Vagina (tissue), 2 donors: ENCODE data around the gene BDP1. TPM values are rescaled to one million over a fixed set of nuclear protein-coding genes. Genes with fewer than 3 reads are reported as not detected.
"Not testable (repeated sequence)": the region's sequence is repeated elsewhere in the genome, so short reads cannot be mapped to it uniquely, and the experiment has no call there.

Source experiments
- DNase-seq, 2 donors: peaks; one replicate each; pipeline ENCODE4 v3.0.0-alpha.2; 2017; ENCODE audit errors: extremely low spot score in 2 of 2
- H3K27ac ChIP-seq: fragments of 200-600 bp; sonication (generic); one replicate; pipeline ENCODE4 v1.5.1; 2019
- H3K27me3 ChIP-seq: fragments of 200-600 bp; sonication (generic); one replicate; pipeline ENCODE4 v1.5.1; 2019
- H3K36me3 ChIP-seq, 2 donors: fragments of 200-600 bp; sonication (generic); one replicate each; pipeline ENCODE4 v1.5.1; 2017 to 2019
- H3K4me1 ChIP-seq: fragments of 200-600 bp; sonication (generic); one replicate; pipeline ENCODE4 v1.5.1; 2019
- H3K4me3 ChIP-seq, 2 donors: fragments of 200-600 bp; sonication (generic); 1 replicate in 1 of 2; 2 replicates in 1 of 2; pipeline ENCODE4 v1.5.1; 2016 to 2019
- H3K9me3 ChIP-seq: fragments of 200-600 bp; sonication (generic); one replicate; pipeline ENCODE4 v1.5.1; 2019
- CTCF ChIP-seq, 3 experiments: fragments of 450-650 bp in 2 of 3; fragments of 200-600 bp in 1 of 3; sonication (generic) in 1 of 3; IDR thresholded peaks; one replicate each; pipeline ENCODE4 v1.5.1; 2017 to 2019; ENCODE audit warnings: antibody characterized with exemption in 3 of 3, mild to moderate bottlenecking in 2 of 3, moderate library complexity in 2 of 3
- POLR2A ChIP-seq, 2 donors: fragments of 450-650 bp; IDR thresholded peaks; one replicate each; pipeline ENCODE4 v1.6.1; 2017; ENCODE audit warnings: antibody characterized with exemption in 2 of 2, mild to moderate bottlenecking in 2 of 2, moderate library complexity in 2 of 2
- POLR2AphosphoS5 ChIP-seq, 2 donors: sonication (generic); formaldehyde crosslinking; IDR thresholded peaks; one replicate each; pipeline ENCODE4 v1.9.0; 2017; ENCODE audit warnings: antibody characterized with exemption in 2 of 2, mild to moderate bottlenecking in 2 of 2, low read depth in 1 of 2; ENCODE audit not compliant: insufficient read depth in 1 of 2
- intact Hi-C: fragments of 100-400 bp; cut with DNase I; formaldehyde crosslinking; loops from one replicate; pipeline ENCODE4 v1.15.1; 2023
- total RNA-seq: library from RNA; depleted of rRNA; stranded (reverse); fragments of >200 nt; gene quantifications from one replicate; pipeline ENCODE4 v1.2.3, GENCODE V29; 2016

BDP1 gene
- total RNA-seq, 1 donor from 2014 or later: 35.4 TPM

- intact Hi-C loops: no loop called here
- Histone ChIP-seq H3K4me3 (no peak overlapping the region), H3K27ac (no peak overlapping the region), H3K4me1 (no peaks in the 10 kb centered on the region), H3K36me3 (peaks cover 0 to 73% of the 10 kb centered on the region in 2 donors), H3K9me3 (no peaks in the 10 kb centered on the region), H3K27me3 (no peaks in the 10 kb centered on the region)
- TF ChIP-seq POLR2A (IDR thresholded peaks at IDR 0.05): no peak
- no peak for TF ChIP-seq POLR2AphosphoS5 (IDR thresholded peaks at IDR 0.05; ENCODE audit: insufficient read depth in 1 of 2, low read depth in 1 of 2)
- TF ChIP-seq CTCF (IDR thresholded peaks at IDR 0.05): no peak
- DNase-seq: no peak
Measured at GRCh38 chr5:71503536-71503935, 48.1 kb downstream of the BDP1 start.

- no peak overlapping the region for H3K4me3 ChIP-seq
- no peak for TF ChIP-seq POLR2A (IDR thresholded peaks at IDR 0.05)
- no peak for TF ChIP-seq CTCF (IDR thresholded peaks at IDR 0.05)
- TF ChIP-seq POLR2AphosphoS5 (IDR thresholded peaks at IDR 0.05; ENCODE audit: insufficient read depth in 1 of 2, low read depth in 1 of 2): no peak
Measured at GRCh38 chr5:71522151-71522550, 66.7 kb downstream of the BDP1 start.

GRCh38 chr5:71525611-71526010 lies 70.2 kb downstream of the BDP1 start:
- H3K27ac ChIP-seq, intact Hi-C loops, H3K4me3 ChIP-seq, H3K4me1 ChIP-seq, H3K27me3 ChIP-seq, DNase-seq, H3K9me3 ChIP-seq: not testable (repeated sequence)
- peaks cover 0 to 34% of the 10 kb centered on the region in 2 donors for H3K36me3 ChIP-seq

More at GRCh38 chr5:71522151-71522550, 66.7 kb downstream of the BDP1 start:
- no peaks in the 10 kb centered on the region for H3K9me3 ChIP-seq
- no peaks in the 10 kb centered on the region for H3K4me1 ChIP-seq
- peaks cover 0 to 63% of the 10 kb centered on the region in 2 donors for H3K36me3 ChIP-seq
- intact Hi-C loops: no loop called here
- DNase-seq: no peak
- no peaks in the 10 kb centered on the region for H3K27me3 ChIP-seq
- H3K27ac ChIP-seq: no peak overlapping the region

GRCh38 chr5:71528206-71528605 lies 72.8 kb downstream of the BDP1 start:
- Histone ChIP-seq H3K36me3 (peaks cover 0 to 17% of the 10 kb centered on the region in 2 donors), H3K9me3 (no peaks in the 10 kb centered on the region), H3K4me1 (no peaks in the 10 kb centered on the region), H3K27ac (no peak overlapping the region), H3K27me3 (no peaks in the 10 kb centered on the region), H3K4me3 (no peak overlapping the region)
- intact Hi-C loops: no loop called here
- no peak for DNase-seq
- TF ChIP-seq POLR2A (IDR thresholded peaks at IDR 0.05): no peak
- no peak for TF ChIP-seq POLR2AphosphoS5 (IDR thresholded peaks at IDR 0.05; ENCODE audit: insufficient read depth in 1 of 2, low read depth in 1 of 2)
- TF ChIP-seq CTCF (IDR thresholded peaks at IDR 0.05): no peak

- H3K4me1 ChIP-seq: no peaks in the 10 kb centered on the region
- no peaks in the 10 kb centered on the region for H3K9me3 ChIP-seq
- H3K36me3 ChIP-seq: peaks cover 0 to 9% of the 10 kb centered on the region in 2 donors
- TF ChIP-seq POLR2A (IDR thresholded peaks at IDR 0.05) (no peak), POLR2AphosphoS5 (IDR thresholded peaks at IDR 0.05; ENCODE audit: insufficient read depth in 1 of 2, low read depth in 1 of 2) (no peak), CTCF (IDR thresholded peaks at IDR 0.05) (no peak)
- no peak overlapping the region for H3K4me3 ChIP-seq
- DNase-seq: no peak
- H3K27ac ChIP-seq: no peak overlapping the region
- intact Hi-C loops: no loop called here
- H3K27me3 ChIP-seq: no peaks in the 10 kb centered on the region
Measured at GRCh38 chr5:71529682-71530081, 74.2 kb downstream of the BDP1 start.
